ENCODE measurements around the gene NRXN2.

- TF ChIP-seq CTCF (IDR thresholded peaks at IDR 0.05; ENCODE audit: low read depth, low read length, poor library complexity, severe bottlenecking) (no peak), EZH2phosphoT487 (IDR thresholded peaks at IDR 0.05; ENCODE audit: borderline replicate concordance, low read length) (no peak)
Measured at GRCh38 chr11:64647019-64647779, 75.8 kb downstream of the NRXN2 start.
